HepG2 (cell line): ENCODE measurements around the gene SCART1.
"Not testable (repeated sequence)": the region's sequence is repeated elsewhere in the genome, so short reads cannot be mapped to it uniquely, and the experiment has no call there.

ENCODE experiments used
- CHCHD3 ChIP-seq: sonication (generic); formaldehyde crosslinking; IDR thresholded peaks from 2 replicates; pipeline ENCODE4 v1.8.0; 2022; ENCODE audit warnings: mild to moderate bottlenecking, missing genetic modification reagents, moderate library complexity
- IRF2 ChIP-seq: IDR thresholded peaks from 2 replicates; pipeline ENCODE4 v1.6.1; 2018; ENCODE audit warnings: missing genetic modification reagents, missing compliant biosample characterization
- MAFF ChIP-seq: IDR thresholded peaks from 2 replicates; pipeline ENCODE4 v1.6.1; 2011; ENCODE audit warnings: low read depth, low read length, improper control_type of control experiment
- U2AF2 ChIP-seq: fragments of 200-400 bp; formaldehyde crosslinking; IDR thresholded peaks from 2 replicates; pipeline ENCODE4 v1.6.1; 2017; ENCODE audit warnings: low read depth, mild to moderate bottlenecking, low read length
- ZFP90 ChIP-seq: sonication (generic); formaldehyde crosslinking; IDR thresholded peaks from 2 replicates; pipeline ENCODE4 v1.8.0; 2022; ENCODE audit warnings: missing genetic modification reagents, mild to moderate bottlenecking, inconsistent platforms, borderline replicate concordance
- ZFX ChIP-seq: sonication (generic); formaldehyde crosslinking; IDR thresholded peaks from 2 replicates; pipeline ENCODE4 v1.4.0; 2020; ENCODE audit warnings: mild to moderate bottlenecking, low read depth, missing genetic modification reagents, moderate library complexity
- ZNF75D ChIP-seq: sonication (generic); formaldehyde crosslinking; IDR thresholded peaks from 2 replicates; pipeline ENCODE4 v1.8.1; 2023; ENCODE audit warnings: missing genetic modification reagents, mild to moderate bottlenecking, borderline replicate concordance
- TF ChIP-seq, protein P1 (sequence below): sonication (generic); formaldehyde crosslinking; IDR thresholded peaks from 2 replicates; pipeline ENCODE4 v1.5.0; 2020; ENCODE audit warnings: mild to moderate bottlenecking, missing genetic modification reagents, moderate library complexity
- TF ChIP-seq, protein P2 (sequence below): sonication (generic); formaldehyde crosslinking; IDR thresholded peaks from 2 replicates; pipeline ENCODE4 v1.4.0; 2020; ENCODE audit warnings: missing genetic modification reagents, borderline replicate concordance
- TF ChIP-seq, protein P3 (sequence below): sonication (generic); formaldehyde crosslinking; IDR thresholded peaks from 2 replicates; pipeline ENCODE4 v1.5.1; 2020; ENCODE audit warnings: mild to moderate bottlenecking, missing genetic modification reagents, borderline replicate concordance
- TF ChIP-seq, protein P4 (sequence below): sonication (generic); formaldehyde crosslinking; IDR thresholded peaks from 2 replicates; pipeline ENCODE4 v1.4.0; 2020; ENCODE audit warnings: missing genetic modification reagents
- TF ChIP-seq, protein P5 (sequence below), 2 experiments: sonication (generic) in 1 of 2; formaldehyde crosslinking in 1 of 2; IDR thresholded peaks; 2 replicates each; pipeline versions ENCODE4 v1.5.1 to v1.6.1; 2011 to 2020; ENCODE audit warnings: borderline replicate concordance in 1 of 2, low read depth in 1 of 2, low read length in 1 of 2, mild to moderate bottlenecking in 1 of 2, missing genetic modification reagents in 1 of 2, moderate library complexity in 1 of 2
- TF ChIP-seq, protein P6 (sequence below): sonication (generic); formaldehyde crosslinking; conservative IDR thresholded peaks from 2 replicates; pipeline ENCODE4 v1.8.0; 2022; ENCODE audit warnings: mild to moderate bottlenecking, moderate library complexity, missing genetic modification reagents

DNA sequence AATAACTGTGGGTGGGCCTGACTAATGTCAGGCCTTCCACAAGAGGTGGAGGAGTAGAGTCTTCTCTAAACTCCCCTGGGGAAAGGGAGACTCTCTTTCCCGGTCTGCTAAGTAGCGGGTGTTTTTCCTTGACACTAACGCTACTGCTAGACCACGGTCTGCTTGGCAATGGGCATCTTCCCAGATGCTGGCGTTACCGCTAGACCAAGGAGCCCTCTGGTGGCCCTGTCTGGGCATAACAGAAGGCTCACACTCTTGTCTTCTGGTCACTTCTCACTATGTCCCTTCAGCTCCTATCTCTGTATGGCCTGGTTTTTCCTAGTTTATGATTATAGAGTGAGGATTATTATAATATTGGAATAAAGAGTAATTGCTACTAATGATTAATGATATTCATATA, 43.6 kb downstream of the SCART1 start:
- TF ChIP-seq, protein P1, sequence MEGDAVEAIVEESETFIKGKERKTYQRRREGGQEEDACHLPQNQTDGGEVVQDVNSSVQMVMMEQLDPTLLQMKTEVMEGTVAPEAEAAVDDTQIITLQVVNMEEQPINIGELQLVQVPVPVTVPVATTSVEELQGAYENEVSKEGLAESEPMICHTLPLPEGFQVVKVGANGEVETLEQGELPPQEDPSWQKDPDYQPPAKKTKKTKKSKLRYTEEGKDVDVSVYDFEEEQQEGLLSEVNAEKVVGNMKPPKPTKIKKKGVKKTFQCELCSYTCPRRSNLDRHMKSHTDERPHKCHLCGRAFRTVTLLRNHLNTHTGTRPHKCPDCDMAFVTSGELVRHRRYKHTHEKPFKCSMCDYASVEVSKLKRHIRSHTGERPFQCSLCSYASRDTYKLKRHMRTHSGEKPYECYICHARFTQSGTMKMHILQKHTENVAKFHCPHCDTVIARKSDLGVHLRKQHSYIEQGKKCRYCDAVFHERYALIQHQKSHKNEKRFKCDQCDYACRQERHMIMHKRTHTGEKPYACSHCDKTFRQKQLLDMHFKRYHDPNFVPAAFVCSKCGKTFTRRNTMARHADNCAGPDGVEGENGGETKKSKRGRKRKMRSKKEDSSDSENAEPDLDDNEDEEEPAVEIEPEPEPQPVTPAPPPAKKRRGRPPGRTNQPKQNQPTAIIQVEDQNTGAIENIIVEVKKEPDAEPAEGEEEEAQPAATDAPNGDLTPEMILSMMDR (CRISPR knock-in tag) = peak; percentile 59
- TF ChIP-seq, protein P2, sequence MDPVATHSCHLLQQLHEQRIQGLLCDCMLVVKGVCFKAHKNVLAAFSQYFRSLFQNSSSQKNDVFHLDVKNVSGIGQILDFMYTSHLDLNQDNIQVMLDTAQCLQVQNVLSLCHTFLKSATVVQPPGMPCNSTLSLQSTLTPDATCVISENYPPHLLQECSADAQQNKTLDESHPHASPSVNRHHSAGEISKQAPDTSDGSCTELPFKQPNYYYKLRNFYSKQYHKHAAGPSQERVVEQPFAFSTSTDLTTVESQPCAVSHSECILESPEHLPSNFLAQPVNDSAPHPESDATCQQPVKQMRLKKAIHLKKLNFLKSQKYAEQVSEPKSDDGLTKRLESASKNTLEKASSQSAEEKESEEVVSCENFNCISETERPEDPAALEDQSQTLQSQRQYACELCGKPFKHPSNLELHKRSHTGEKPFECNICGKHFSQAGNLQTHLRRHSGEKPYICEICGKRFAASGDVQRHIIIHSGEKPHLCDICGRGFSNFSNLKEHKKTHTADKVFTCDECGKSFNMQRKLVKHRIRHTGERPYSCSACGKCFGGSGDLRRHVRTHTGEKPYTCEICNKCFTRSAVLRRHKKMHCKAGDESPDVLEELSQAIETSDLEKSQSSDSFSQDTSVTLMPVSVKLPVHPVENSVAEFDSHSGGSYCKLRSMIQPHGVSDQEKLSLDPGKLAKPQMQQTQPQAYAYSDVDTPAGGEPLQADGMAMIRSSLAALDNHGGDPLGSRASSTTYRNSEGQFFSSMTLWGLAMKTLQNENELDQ (CRISPR knock-in tag) = not testable (repeated sequence)
- TF ChIP-seq, protein P3, sequence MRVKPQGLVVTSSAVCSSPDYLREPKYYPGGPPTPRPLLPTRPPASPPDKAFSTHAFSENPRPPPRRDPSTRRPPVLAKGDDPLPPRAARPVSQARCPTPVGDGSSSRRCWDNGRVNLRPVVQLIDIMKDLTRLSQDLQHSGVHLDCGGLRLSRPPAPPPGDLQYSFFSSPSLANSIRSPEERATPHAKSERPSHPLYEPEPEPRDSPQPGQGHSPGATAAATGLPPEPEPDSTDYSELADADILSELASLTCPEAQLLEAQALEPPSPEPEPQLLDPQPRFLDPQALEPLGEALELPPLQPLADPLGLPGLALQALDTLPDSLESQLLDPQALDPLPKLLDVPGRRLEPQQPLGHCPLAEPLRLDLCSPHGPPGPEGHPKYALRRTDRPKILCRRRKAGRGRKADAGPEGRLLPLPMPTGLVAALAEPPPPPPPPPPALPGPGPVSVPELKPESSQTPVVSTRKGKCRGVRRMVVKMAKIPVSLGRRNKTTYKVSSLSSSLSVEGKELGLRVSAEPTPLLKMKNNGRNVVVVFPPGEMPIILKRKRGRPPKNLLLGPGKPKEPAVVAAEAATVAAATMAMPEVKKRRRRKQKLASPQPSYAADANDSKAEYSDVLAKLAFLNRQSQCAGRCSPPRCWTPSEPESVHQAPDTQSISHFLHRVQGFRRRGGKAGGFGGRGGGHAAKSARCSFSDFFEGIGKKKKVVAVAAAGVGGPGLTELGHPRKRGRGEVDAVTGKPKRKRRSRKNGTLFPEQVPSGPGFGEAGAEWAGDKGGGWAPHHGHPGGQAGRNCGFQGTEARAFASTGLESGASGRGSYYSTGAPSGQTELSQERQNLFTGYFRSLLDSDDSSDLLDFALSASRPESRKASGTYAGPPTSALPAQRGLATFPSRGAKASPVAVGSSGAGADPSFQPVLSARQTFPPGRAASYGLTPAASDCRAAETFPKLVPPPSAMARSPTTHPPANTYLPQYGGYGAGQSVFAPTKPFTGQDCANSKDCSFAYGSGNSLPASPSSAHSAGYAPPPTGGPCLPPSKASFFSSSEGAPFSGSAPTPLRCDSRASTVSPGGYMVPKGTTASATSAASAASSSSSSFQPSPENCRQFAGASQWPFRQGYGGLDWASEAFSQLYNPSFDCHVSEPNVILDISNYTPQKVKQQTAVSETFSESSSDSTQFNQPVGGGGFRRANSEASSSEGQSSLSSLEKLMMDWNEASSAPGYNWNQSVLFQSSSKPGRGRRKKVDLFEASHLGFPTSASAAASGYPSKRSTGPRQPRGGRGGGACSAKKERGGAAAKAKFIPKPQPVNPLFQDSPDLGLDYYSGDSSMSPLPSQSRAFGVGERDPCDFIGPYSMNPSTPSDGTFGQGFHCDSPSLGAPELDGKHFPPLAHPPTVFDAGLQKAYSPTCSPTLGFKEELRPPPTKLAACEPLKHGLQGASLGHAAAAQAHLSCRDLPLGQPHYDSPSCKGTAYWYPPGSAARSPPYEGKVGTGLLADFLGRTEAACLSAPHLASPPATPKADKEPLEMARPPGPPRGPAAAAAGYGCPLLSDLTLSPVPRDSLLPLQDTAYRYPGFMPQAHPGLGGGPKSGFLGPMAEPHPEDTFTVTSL (CRISPR knock-in tag) = not testable (repeated sequence)
- TF ChIP-seq, protein P4, sequence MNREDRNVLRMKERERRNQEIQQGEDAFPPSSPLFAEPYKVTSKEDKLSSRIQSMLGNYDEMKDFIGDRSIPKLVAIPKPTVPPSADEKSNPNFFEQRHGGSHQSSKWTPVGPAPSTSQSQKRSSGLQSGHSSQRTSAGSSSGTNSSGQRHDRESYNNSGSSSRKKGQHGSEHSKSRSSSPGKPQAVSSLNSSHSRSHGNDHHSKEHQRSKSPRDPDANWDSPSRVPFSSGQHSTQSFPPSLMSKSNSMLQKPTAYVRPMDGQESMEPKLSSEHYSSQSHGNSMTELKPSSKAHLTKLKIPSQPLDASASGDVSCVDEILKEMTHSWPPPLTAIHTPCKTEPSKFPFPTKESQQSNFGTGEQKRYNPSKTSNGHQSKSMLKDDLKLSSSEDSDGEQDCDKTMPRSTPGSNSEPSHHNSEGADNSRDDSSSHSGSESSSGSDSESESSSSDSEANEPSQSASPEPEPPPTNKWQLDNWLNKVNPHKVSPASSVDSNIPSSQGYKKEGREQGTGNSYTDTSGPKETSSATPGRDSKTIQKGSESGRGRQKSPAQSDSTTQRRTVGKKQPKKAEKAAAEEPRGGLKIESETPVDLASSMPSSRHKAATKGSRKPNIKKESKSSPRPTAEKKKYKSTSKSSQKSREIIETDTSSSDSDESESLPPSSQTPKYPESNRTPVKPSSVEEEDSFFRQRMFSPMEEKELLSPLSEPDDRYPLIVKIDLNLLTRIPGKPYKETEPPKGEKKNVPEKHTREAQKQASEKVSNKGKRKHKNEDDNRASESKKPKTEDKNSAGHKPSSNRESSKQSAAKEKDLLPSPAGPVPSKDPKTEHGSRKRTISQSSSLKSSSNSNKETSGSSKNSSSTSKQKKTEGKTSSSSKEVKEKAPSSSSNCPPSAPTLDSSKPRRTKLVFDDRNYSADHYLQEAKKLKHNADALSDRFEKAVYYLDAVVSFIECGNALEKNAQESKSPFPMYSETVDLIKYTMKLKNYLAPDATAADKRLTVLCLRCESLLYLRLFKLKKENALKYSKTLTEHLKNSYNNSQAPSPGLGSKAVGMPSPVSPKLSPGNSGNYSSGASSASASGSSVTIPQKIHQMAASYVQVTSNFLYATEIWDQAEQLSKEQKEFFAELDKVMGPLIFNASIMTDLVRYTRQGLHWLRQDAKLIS (CRISPR knock-in tag) = not testable (repeated sequence)
- TF ChIP-seq ZFX (CRISPR knock-in tag); ZFP90 (CRISPR knock-in tag); MAFF; U2AF2; CHCHD3 (CRISPR knock-in tag); ZNF75D; IRF2: not testable (repeated sequence)
- TF ChIP-seq, protein P5, sequence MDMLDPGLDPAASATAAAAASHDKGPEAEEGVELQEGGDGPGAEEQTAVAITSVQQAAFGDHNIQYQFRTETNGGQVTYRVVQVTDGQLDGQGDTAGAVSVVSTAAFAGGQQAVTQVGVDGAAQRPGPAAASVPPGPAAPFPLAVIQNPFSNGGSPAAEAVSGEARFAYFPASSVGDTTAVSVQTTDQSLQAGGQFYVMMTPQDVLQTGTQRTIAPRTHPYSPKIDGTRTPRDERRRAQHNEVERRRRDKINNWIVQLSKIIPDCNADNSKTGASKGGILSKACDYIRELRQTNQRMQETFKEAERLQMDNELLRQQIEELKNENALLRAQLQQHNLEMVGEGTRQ (IDR thresholded peaks at IDR 0.05; ENCODE audit: low read depth, low read length) = not testable (repeated sequence)
- TF ChIP-seq, protein P5 (CRISPR knock-in tag; IDR thresholded peaks at IDR 0.05; ENCODE audit: borderline replicate concordance) = not testable (repeated sequence)
- TF ChIP-seq, protein P6, sequence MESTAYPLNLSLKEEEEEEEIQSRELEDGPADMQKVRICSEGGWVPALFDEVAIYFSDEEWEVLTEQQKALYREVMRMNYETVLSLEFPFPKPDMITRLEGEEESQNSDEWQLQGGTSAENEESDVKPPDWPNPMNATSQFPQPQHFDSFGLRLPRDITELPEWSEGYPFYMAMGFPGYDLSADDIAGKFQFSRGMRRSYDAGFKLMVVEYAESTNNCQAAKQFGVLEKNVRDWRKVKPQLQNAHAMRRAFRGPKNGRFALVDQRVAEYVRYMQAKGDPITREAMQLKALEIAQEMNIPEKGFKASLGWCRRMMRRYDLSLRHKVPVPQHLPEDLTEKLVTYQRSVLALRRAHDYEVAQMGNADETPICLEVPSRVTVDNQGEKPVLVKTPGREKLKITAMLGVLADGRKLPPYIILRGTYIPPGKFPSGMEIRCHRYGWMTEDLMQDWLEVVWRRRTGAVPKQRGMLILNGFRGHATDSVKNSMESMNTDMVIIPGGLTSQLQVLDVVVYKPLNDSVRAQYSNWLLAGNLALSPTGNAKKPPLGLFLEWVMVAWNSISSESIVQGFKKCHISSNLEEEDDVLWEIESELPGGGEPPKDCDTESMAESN (CRISPR knock-in tag) = not testable (repeated sequence)
